PC-3 (cell line): ENCODE data around the gene KHDC1L.

Experiments used
- CTCF ChIP-seq: fragments of 300-600 bp; sonication (generic); conservative IDR thresholded peaks from 2 replicates; pipeline ENCODE4 v1.5.1; 2017; ENCODE audit warnings: antibody characterized with exemption, low read depth, mild to moderate bottlenecking, low read length
- EZH2phosphoT487 ChIP-seq: fragments of 300-600 bp; sonication (generic); IDR thresholded peaks from 2 replicates; pipeline ENCODE4 v1.6.1; 2018; ENCODE audit warnings: mild to moderate bottlenecking, antibody characterized with exemption, low read length, borderline replicate concordance

GRCh38 chr6:73207221-73207837 lies 18.0 kb downstream of the KHDC1L start:
- no peak for TF ChIP-seq CTCF
- TF ChIP-seq EZH2phosphoT487 = no peak
